AG20443 (cell line): ENCODE data around the gene PNMA8B.
A peak's percentile ranks its signal among the peaks of the same experiment; 100 is the strongest.

ENCODE experiments used
- DNase-seq: peaks from one replicate; pipeline ENCODE4 v3.0.0; 2012; ENCODE audit warnings: low spot score, mixed read lengths

PNMA8B gene

GRCh38 chr19:46456930-46457329, 38.7 kb downstream of the PNMA8B start:
- no peak for DNase-seq

GRCh38 chr19:46454244-46454643, 41.4 kb downstream of the PNMA8B start:
- DNase-seq = no peak

- DNase-seq = no peak
These were observed 42.0 kb downstream of the PNMA8B start for GRCh38 chr19:46453661-46454060.

- no peak for DNase-seq
These were observed 43.5 kb downstream of the PNMA8B start for GRCh38 chr19:46452186-46452585.

DNA sequence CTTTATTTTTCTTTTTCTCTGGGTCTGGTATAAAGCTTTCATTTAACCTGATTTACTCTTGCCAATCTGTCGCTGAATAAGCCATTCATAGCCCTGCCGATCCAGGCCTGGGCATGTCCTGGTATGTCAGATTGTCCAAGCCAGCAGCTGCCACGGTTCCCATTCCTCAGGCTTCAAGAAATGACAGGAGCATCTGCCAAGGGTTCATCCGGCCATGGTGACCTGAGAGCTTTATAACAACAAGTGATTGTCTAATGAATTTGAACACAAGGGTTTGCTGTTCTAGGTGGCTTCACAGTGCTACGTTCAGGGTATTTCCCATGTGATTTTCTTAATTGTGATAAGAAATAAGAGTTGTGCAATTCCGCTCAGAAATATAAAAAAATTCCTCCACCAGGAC, 44.3 kb downstream of the PNMA8B start:
- DNase-seq = no peak

- DNase-seq = no peak
These were observed 44.9 kb downstream of the PNMA8B start for GRCh38 chr19:46450737-46451136.

- no peak for DNase-seq
These were observed 46.4 kb downstream of the PNMA8B start for GRCh38 chr19:46449228-46449627.

DNA sequence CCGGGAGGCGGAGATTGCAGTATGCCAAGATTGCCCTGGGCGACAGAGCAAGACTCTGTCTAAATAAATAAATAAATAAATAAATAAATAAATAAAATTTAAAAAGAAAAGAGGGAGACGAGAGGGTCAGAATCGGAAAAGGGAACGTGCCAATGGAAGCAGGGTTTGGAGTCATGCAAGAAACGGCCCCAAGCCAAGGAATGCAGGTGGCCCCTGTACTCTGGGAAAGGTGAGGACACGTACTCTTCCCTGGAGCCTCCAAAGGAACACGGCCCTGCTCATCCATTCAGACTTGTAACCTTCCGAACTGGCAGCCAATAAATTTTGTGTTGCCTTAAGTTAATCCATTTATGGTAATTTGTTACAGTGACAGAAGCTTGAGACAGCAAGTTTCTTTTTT, 47.1 kb downstream of the PNMA8B start:
- DNase-seq = no peak

DNA sequence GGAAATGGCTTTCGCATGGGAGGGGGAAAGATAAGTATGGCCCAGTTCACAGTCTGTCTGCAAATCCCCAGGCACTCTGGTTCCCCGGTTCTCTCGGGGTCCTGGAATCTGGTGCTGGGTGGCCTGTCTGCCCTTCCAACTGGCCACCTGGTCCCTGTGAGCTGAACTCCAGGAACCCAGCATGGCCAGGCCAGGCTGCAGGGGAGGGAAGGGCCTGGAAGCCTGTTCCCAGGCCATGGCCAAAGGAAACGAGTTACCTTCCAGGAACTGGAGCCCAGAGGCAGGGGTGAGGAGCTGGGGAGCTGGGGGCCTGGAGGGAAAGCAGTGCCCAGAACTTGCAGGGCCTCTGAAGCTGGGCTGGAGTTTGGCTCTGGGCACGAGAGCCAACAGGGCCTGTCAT, 47.8 kb downstream of the PNMA8B start:
- no peak for DNase-seq

- DNase-seq = no peak
These were observed 48.7 kb downstream of the PNMA8B start for GRCh38 chr19:46447006-46447405.

DNA sequence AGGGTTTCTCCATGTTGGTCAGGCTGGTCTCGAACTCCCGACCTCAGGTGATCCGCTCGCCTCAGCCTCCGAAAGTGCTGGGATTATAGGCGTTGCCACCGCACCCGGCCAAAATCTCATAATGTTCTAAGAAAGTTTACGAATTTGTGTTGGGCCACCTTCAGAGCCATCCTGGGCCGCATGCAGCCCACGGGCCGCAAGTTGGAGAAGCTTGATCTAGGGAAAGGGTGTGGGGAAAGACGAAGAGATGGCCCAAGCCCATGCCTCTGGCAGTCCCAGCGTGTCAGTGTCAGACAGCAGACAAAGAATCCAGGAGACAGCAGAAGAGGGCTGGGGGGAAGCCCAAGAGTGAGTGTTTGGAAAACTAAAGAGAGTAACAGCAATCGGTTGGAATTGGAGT, 49.6 kb downstream of the PNMA8B start:
- no peak for DNase-seq

- peak; percentile 58 for DNase-seq
These were observed 52.7 kb downstream of the PNMA8B start for GRCh38 chr19:46442808-46443450.

DNA sequence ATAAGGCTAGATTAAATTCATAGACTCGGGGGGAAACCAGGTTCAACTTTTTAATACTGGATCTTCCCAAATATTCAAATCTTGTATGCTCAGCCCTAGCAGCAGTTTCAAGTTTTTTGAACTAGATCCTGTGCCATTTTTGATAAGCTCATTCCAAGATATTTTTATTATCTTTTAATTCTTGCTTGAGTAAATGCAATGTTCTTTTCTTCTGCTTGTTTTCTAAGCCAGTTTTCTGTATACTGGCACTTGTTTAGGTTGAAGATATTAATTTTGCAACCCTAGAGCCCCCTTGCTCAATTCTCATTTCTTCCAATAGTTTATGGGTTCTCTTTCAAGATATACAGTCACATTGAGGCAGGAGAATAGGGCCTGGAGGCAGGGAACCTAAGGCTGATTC, 53.8 kb downstream of the PNMA8B start:
- DNase-seq = no peak
